HEK293T (cell line): Measurements from ENCODE around the gene CLDN7.
A peak's percentile ranks its signal among the peaks of the same experiment; 100 is the strongest.

ENCODE experiments used
- CTCF ChIA-PET: fragments of 350-600 bp; formaldehyde crosslinking; extraction: SDS; loops from one replicate; lab custom pipeline; 2021; ENCODE audit warnings: antibody characterized with exemption, inconsistent platforms; lab: Yijun Ruan, JAX
- POLR2A ChIA-PET: fragments of 350-600 bp; formaldehyde crosslinking; extraction: SDS; loops from one replicate; lab custom pipeline; 2020; ENCODE audit warnings: antibody characterized with exemption, inconsistent platforms; lab: Yijun Ruan, JAX
- DNase-seq: peaks from one replicate; pipeline ENCODE4 v3.0.0; 2012; ENCODE audit warnings: mixed read lengths; ENCODE audit errors: extremely low spot score
- ARNT ChIP-seq: fragments of 450-650 bp; IDR thresholded peaks from 2 replicates; pipeline ENCODE4 v1.6.1; 2017; ENCODE audit warnings: mild to moderate bottlenecking
- BHLHE40 ChIP-seq: fragments of 450-650 bp; IDR thresholded peaks from 2 replicates; pipeline ENCODE4 v1.6.1; 2016; ENCODE audit warnings: mild to moderate bottlenecking, moderate library complexity, borderline replicate concordance
- CTBP1 ChIP-seq: fragments of 450-650 bp; IDR thresholded peaks from 2 replicates; pipeline ENCODE4 v1.6.1; 2016; ENCODE audit warnings: borderline replicate concordance
- ELF4 ChIP-seq: fragments of 450-650 bp; IDR thresholded peaks from 2 replicates; pipeline ENCODE4 v1.6.1; 2017; ENCODE audit warnings: antibody characterized with exemption
- FOXA1 ChIP-seq: fragments of 450-650 bp; IDR thresholded peaks from 2 replicates; pipeline ENCODE4 v1.6.1; 2016; ENCODE audit warnings: mild to moderate bottlenecking
- FOXK2 ChIP-seq: fragments of 450-650 bp; IDR thresholded peaks from 2 replicates; pipeline ENCODE4 v1.6.1; 2016; ENCODE audit warnings: mild to moderate bottlenecking
- FOXM1 ChIP-seq: fragments of 450-650 bp; IDR thresholded peaks from 2 replicates; pipeline ENCODE4 v1.6.1; 2017; ENCODE audit warnings: mild to moderate bottlenecking, borderline replicate concordance
- HDGF ChIP-seq: fragments of 450-650 bp; IDR thresholded peaks from 2 replicates; pipeline ENCODE4 v1.6.1; 2017; ENCODE audit warnings: antibody characterized with exemption, borderline replicate concordance
- L3MBTL2 ChIP-seq: fragments of 450-650 bp; conservative IDR thresholded peaks from 2 replicates; pipeline ENCODE4 v1.6.1; 2016; ENCODE audit warnings: mild to moderate bottlenecking
- LEF1 ChIP-seq: fragments of 450-650 bp; IDR thresholded peaks from 2 replicates; pipeline ENCODE4 v1.6.1; 2017; ENCODE audit warnings: mild to moderate bottlenecking, borderline replicate concordance
- NFRKB ChIP-seq: fragments of 450-650 bp; IDR thresholded peaks from 2 replicates; pipeline ENCODE4 v1.6.1; 2016; ENCODE audit warnings: mild to moderate bottlenecking, moderate library complexity
- SP1 ChIP-seq: fragments of 450-650 bp; IDR thresholded peaks from 2 replicates; pipeline ENCODE4 v1.6.1; 2017
- SUZ12 ChIP-seq: fragments of 450-650 bp; IDR thresholded peaks from 2 replicates; pipeline ENCODE4 v1.6.1; 2016; ENCODE audit warnings: mild to moderate bottlenecking
- TARDBP ChIP-seq: fragments of 450-650 bp; IDR thresholded peaks from 2 replicates; pipeline ENCODE4 v1.6.1; 2016
- ZNF384 ChIP-seq: fragments of 450-650 bp; IDR thresholded peaks from 2 replicates; pipeline ENCODE4 v1.6.1; 2016
- TF ChIP-seq, protein P1 (sequence below): fragments of 450-650 bp; IDR thresholded peaks from 2 replicates; pipeline ENCODE4 v1.6.1; 2016

CLDN7 gene

GRCh38 chr17:7280519-7281073, 18.3 kb upstream of the CLDN7 start:
- ChIA-PET CTCF (interaction anchor here (0.6 to 1.8 kb wide), 9 partner anchors 11 to 299 kb away, joined by 3 to 22 read pairs (median 4); partner anchors contain the start of gene CTDNEP1), POLR2A (interaction anchor here (1.2 to 2.4 kb wide), 4 partner anchors 16 to 49 kb away, joined by 4 to 9 read pairs (median 8); partner anchors contain the start of genes GABARAP and NEURL4)

DNA sequence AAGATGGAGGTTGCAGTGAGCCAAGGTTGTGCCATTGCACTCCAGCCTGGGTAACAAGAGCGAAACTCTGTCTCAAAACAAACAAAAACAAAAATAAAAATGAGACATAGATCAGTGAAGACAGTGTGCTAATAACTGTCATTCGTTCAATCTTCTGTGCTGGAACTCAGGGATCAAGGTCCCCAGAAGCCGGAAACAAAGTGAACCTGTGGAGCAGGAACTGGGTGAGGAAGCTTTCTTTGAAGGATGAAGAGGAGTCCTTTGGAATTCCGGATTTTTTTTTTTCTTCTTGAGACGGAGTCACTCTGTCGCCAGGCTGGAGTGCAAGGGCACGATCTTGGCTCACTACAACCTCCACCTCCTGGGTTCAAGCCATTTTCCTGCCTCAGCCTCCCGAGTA, 17.2 kb upstream of the CLDN7 start:
- CTCF ChIA-PET: interaction anchor here (0.6 kb wide), 1 partner anchor 61 kb away, joined by 3 read pairs; no protein-coding TSS in a partner anchor
- DNase-seq: no peak
- POLR2A ChIA-PET: interaction anchor here (2.4 kb wide), 1 partner anchor 37 kb away, joined by 9 read pairs; the partner anchor contains the start of gene GABARAP
- TF ChIP-seq, protein P1, sequence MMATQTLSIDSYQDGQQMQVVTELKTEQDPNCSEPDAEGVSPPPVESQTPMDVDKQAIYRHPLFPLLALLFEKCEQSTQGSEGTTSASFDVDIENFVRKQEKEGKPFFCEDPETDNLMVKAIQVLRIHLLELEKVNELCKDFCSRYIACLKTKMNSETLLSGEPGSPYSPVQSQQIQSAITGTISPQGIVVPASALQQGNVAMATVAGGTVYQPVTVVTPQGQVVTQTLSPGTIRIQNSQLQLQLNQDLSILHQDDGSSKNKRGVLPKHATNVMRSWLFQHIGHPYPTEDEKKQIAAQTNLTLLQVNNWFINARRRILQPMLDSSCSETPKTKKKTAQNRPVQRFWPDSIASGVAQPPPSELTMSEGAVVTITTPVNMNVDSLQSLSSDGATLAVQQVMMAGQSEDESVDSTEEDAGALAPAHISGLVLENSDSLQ: no peak
- no peak for TF ChIP-seq CTBP1
- no peak for TF ChIP-seq TARDBP
- no peak for TF ChIP-seq HDGF
- no peak for TF ChIP-seq LEF1

More at GRCh38 chr17:7280519-7281073, 18.3 kb upstream of the CLDN7 start:
- DNase-seq: peak; percentile 86
- TF ChIP-seq ELF4 (no peak), L3MBTL2 (peak; percentile 79)

DNA sequence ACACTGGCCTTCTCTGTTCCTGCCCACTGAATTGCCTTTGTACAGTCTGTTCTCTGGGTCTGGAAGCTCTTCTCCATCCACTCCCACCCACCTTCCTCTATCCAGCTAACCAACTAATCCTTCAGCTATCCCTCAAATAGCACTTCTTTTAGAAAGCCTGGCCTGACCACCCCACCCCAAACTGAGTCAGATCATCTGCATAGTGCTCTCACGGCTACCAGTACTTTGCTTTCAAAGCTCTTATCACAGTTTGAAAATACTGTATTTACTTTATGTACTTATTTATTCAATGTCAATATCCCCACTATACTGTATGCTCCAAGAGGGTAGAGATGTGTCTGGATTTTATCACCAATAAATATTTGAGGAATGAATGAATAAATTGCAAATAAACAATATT, 4.5 kb upstream of the CLDN7 start:
- ChIA-PET CTCF (no interaction called here), POLR2A (interaction anchor here (1.0 kb wide), 1 partner anchor 137 kb away, joined by 3 read pairs; the partner anchor contains the start of gene TMEM256)
- no peak for DNase-seq
- TF ChIP-seq ZNF384: no peak

DNA sequence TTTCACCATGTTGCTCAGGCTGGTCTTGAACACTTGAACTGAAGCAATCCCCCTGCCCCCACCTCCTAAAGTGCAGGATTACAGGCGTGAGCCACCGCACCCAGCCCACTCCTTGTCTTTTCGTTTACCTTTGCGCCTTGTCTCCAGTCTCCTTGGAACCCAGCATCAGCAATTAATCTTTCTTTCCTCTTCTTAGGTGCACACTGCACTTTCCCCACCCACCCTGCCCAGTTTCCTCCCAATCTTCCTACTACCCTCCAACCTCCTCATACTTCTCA, 1.5 kb upstream of the CLDN7 start:
- DNase-seq: no peak
- ChIA-PET CTCF (interaction anchor here (0.6 to 1.2 kb wide), 3 partner anchors 16 to 341 kb away, joined by 3 to 6 read pairs (median 3); no protein-coding TSS in a partner anchor), POLR2A (interaction anchor here (0.7 to 1.3 kb wide), 2 partner anchors 24 to 42 kb away, joined by 3 to 4 read pairs; partner anchors contain the start of gene PHF23)
- TF ChIP-seq SP1: no peak
- TF ChIP-seq ELF4: no peak
- no peak for TF ChIP-seq CTBP1
- no peak for TF ChIP-seq BHLHE40
- TF ChIP-seq FOXK2: no peak
- TF ChIP-seq TARDBP: no peak
- TF ChIP-seq FOXM1: no peak
- no peak for TF ChIP-seq FOXA1
- TF ChIP-seq, protein P1: no peak
- no peak for TF ChIP-seq LEF1
- TF ChIP-seq L3MBTL2: no peak
- no peak for TF ChIP-seq NFRKB
- TF ChIP-seq SUZ12: no peak
- no peak for TF ChIP-seq ZNF384
- TF ChIP-seq ARNT: no peak
- TF ChIP-seq HDGF: no peak

DNA sequence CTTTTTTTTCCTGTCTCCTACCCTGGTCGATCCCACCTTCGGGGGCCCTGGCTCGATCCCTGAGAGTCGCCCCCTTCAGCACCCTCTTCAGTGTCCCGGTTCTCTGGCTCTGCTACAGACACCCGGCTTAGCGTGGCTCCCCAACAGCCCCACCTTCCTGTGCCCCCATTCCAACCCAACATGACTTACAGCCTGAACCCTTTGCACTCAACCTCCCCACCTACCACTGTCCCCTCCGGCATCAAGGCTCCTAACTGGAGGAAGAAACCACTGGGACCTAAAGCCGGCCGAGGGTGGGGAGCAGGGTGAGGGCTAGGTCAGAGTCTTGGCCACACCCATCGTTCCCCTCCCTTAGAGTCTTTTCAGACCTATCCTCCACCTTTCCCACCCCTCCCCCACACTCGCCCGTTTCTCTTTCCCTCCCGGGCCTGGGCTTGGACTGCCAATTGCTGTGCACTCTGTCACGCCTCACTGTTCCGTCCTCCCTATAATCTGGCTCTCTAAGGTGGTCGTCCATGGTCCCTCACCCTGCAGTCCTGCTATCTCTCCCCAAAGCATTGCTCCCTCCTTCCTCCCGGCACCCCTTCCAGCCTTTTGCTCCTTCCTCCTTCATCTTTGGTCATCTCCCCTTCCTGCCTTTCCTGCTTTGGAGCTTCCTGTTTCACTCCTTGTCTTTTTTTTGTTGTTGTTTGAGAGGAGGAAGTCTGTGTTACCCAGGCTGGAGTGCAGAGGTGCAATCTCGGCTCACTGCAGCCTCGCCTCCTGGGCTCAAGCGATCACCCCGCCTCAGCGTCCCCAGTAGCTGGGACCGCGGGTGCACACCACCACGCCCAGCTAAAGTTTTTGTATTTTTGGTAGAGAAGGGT, 890 bp upstream of the CLDN7 start:
- no peak for DNase-seq
- CTCF ChIA-PET: no interaction called here
- POLR2A ChIA-PET: interaction anchor here (0.7 kb wide), 1 partner anchor 41 kb away, joined by 3 read pairs; no protein-coding TSS in a partner anchor
- no peak for TF ChIP-seq BHLHE40

- TF ChIP-seq LEF1 (no peak), HDGF (no peak), TARDBP (no peak), FOXK2 (no peak), L3MBTL2 (no peak), SUZ12 (no peak), BHLHE40 (no peak), SP1 (no peak), FOXA1 (no peak), ZNF384 (no peak), ELF4 (no peak), CTBP1 (no peak), ARNT (no peak)
- TF ChIP-seq, protein P1: no peak
- DNase-seq: no peak
- CTCF ChIA-PET: no interaction called here
- POLR2A ChIA-PET: interaction anchor here (1.2 kb wide), 1 partner anchor 40 kb away, joined by 3 read pairs; no protein-coding TSS in a partner anchor
These were observed 693 bp downstream of the CLDN7 start for GRCh38 chr17:7261379-7262191.
